Measurements from ENCODE around the gene LSM7.

DNA sequence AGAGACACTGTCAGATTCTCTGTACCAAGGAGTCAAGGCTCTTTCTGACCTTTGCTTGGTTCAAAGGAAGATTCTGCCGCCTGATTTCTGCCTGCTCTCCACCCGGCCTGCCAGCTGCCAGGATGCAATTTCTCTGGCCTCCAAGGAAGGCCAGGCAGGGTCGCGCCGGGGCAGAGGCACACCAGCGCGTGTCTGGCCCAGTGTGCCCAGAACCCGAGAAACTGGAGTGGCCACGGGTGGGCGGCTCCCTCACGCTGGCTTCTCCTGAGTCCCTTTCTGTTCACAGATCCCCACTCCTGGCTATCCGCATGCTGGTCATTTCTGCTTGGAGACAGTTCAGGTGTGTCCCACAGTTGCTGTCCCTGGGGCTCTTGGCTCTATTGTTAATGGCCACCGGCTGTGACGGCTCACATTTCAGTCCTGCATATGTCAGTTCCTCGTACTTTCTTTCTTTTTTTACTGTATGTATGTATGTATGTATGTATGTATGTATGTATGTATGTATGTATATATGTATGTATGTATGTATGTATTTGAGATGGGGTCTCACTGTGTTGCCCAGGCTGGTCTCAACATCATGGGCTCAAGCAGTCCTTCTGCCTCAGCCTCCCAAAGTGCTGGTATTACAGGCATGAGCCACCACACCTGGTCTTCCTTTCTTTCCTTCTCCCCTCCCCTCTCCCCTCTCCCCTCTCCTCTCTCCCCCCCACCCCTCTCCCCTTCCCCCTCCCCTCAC lies 48.6 kb upstream of the LSM7 start:
- TF ChIP-seq, protein P1, sequence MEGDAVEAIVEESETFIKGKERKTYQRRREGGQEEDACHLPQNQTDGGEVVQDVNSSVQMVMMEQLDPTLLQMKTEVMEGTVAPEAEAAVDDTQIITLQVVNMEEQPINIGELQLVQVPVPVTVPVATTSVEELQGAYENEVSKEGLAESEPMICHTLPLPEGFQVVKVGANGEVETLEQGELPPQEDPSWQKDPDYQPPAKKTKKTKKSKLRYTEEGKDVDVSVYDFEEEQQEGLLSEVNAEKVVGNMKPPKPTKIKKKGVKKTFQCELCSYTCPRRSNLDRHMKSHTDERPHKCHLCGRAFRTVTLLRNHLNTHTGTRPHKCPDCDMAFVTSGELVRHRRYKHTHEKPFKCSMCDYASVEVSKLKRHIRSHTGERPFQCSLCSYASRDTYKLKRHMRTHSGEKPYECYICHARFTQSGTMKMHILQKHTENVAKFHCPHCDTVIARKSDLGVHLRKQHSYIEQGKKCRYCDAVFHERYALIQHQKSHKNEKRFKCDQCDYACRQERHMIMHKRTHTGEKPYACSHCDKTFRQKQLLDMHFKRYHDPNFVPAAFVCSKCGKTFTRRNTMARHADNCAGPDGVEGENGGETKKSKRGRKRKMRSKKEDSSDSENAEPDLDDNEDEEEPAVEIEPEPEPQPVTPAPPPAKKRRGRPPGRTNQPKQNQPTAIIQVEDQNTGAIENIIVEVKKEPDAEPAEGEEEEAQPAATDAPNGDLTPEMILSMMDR (IDR thresholded peaks at IDR 0.05), result no peak
- TF ChIP-seq POLR2A (IDR thresholded peaks at IDR 0.05), result no peak
